GM23248 (cell line): Measurements from ENCODE around the gene HRK.

Experiments
- EZH2 ChIP-seq: fragments of 200-600 bp; sonication (generic); IDR thresholded peaks from 2 replicates; pipeline ENCODE4 v1.6.1; 2018; ENCODE audit warnings: antibody characterized with exemption, mild to moderate bottlenecking; ENCODE audit not compliant: insufficient read depth, poor library complexity, severe bottlenecking
- EZH2phosphoT487 ChIP-seq: fragments of 200-600 bp; sonication (generic); IDR thresholded peaks from 2 replicates; pipeline ENCODE4 v1.6.1; 2018; ENCODE audit warnings: antibody characterized with exemption, moderate library complexity, mild to moderate bottlenecking, low read depth; ENCODE audit not compliant: insufficient read depth

DNA sequence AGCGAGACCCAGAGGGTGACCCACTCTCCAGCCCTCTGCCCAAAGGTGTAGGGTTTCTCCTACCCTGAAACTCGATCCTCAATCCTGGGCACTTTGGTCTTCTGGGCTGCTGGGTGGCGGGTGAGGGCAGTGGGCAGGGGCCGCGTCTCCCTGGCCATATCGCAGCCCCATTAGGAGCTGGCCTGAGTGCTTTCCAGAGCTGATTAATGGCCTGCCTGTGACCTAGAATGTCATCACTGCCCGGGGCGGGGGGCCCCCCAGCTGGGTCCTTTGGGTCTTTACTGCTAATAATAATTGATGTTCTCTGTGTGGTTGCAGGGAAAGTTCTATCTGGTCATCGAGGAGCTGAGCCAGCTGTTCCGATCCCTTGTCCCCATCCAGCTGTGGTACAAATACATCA lies 47.8 kb downstream of the HRK start:
- TF ChIP-seq EZH2phosphoT487 (no peak), EZH2 (no peak)
